ENCODE data around the gene CACNA1C. TPM values are rescaled to one million over a fixed set of nuclear protein-coding genes. Genes with fewer than 3 reads are reported as not detected.

Gene CACNA1C
- total RNA-seq, 2 experiments from 2014 or later = 0.05 to 0.08 TPM

- no peaks in the 10 kb centered on the region for H3K4me1 Mint-ChIP-seq (ENCODE audit: low read depth)
- no peak overlapping the region for H3K27ac Mint-ChIP-seq
- no peaks in the 10 kb centered on the region for H3K9me3 ChIP-seq (ENCODE audit: control insufficient read depth in 1 of 2, insufficient read depth in 1 of 2, low read length in 2 of 2)
- H3K4me1 ChIP-seq (ENCODE audit: insufficient read depth, low read length) = no peaks in the 10 kb centered on the region
- no peaks in the 10 kb centered on the region for H3K36me3 ChIP-seq (ENCODE audit: insufficient read depth, low read length)
- no peak overlapping the region for H3K4me3 Mint-ChIP-seq
- peaks cover 10% of the 10 kb centered on the region for H3K27me3 Mint-ChIP-seq
- no peaks in the 10 kb centered on the region for H3K9me3 Mint-ChIP-seq
- DNase-seq = no peak
- POLR2A ChIA-PET = no interaction called here
- intact Hi-C loops (cut with DNase I, micrococcal nuclease) = no loop called here
- H3K27ac ChIP-seq (ENCODE audit: low read depth in 1 of 2, low read length in 2 of 2) = no peak overlapping the region
- TF ChIP-seq CTCF (IDR thresholded peaks at IDR 0.05) = no peak
- no peaks in the 10 kb centered on the region for H3K27me3 ChIP-seq (ENCODE audit: control insufficient read depth in 1 of 2, insufficient read depth in 2 of 2, low read length in 2 of 2)
- no peak overlapping the region for H3K4me3 ChIP-seq (ENCODE audit: low read length)
- no peaks in the 10 kb centered on the region for H3K36me3 Mint-ChIP-seq (ENCODE audit: low read depth)
- ATAC-seq (ENCODE audit: poor library complexity) = no peak
- CTCF ChIA-PET = no interaction called here
Measured at GRCh38 chr12:2352203-2352602, 299.4 kb downstream of the CACNA1C start.

- H3K27me3 ChIP-seq (ENCODE audit: control insufficient read depth in 1 of 2, insufficient read depth in 2 of 2, low read length in 2 of 2) = no peaks in the 10 kb centered on the region
- intact Hi-C loops (cut with DNase I, micrococcal nuclease) = no loop called here
- H3K27ac Mint-ChIP-seq = no peak overlapping the region
Measured at GRCh38 chr12:2353281-2353680, 300.5 kb downstream of the CACNA1C start.

GRCh38 chr12:2353691-2354090, 300.9 kb downstream of the CACNA1C start:
- no peaks in the 10 kb centered on the region for H3K27me3 ChIP-seq (ENCODE audit: control insufficient read depth in 1 of 2, insufficient read depth in 2 of 2, low read length in 2 of 2)
- peaks cover 8% of the 10 kb centered on the region for H3K4me1 ChIP-seq (ENCODE audit: insufficient read depth, low read length)
- Mint-ChIP-seq H3K36me3 (ENCODE audit: low read depth) (no peaks in the 10 kb centered on the region), H3K4me1 (ENCODE audit: low read depth) (peaks cover 10% of the 10 kb centered on the region), H3K9me3 (no peaks in the 10 kb centered on the region), H3K27ac (no peak overlapping the region), H3K4me3 (no peak overlapping the region), H3K27me3 (peaks cover 10% of the 10 kb centered on the region)
- no peak for ATAC-seq (ENCODE audit: poor library complexity)
- no peaks in the 10 kb centered on the region for H3K36me3 ChIP-seq (ENCODE audit: insufficient read depth, low read length)
- DNase-seq = no peak
- no peak overlapping the region for H3K4me3 ChIP-seq (ENCODE audit: low read length)
- ChIA-PET CTCF (no interaction called here), POLR2A (interaction anchor here (0.7 kb wide), 1 partner anchor 41 kb away, joined by 3 read pairs; no protein-coding TSS in a partner anchor)
- H3K9me3 ChIP-seq (ENCODE audit: control insufficient read depth in 1 of 2, insufficient read depth in 1 of 2, low read length in 2 of 2) = no peaks in the 10 kb centered on the region
- H3K27ac ChIP-seq (ENCODE audit: low read depth in 1 of 2, low read length in 2 of 2) = no peak overlapping the region
- no peak for TF ChIP-seq CTCF (IDR thresholded peaks at IDR 0.05)
- intact Hi-C loops (cut with DNase I, micrococcal nuclease) = no loop called here

More at GRCh38 chr12:2353281-2353680, 300.5 kb downstream of the CACNA1C start:
- POLR2A ChIA-PET = interaction anchor here (0.7 kb wide), 1 partner anchor 41 kb away, joined by 3 read pairs; no protein-coding TSS in a partner anchor
- Histone ChIP-seq H3K36me3 (ENCODE audit: insufficient read depth, low read length) (no peaks in the 10 kb centered on the region), H3K27ac (ENCODE audit: low read depth in 1 of 2, low read length in 2 of 2) (no peak overlapping the region), H3K4me1 (ENCODE audit: insufficient read depth, low read length) (peaks cover 4% of the 10 kb centered on the region), H3K4me3 (ENCODE audit: low read length) (no peak overlapping the region), H3K9me3 (ENCODE audit: control insufficient read depth in 1 of 2, insufficient read depth in 1 of 2, low read length in 2 of 2) (no peaks in the 10 kb centered on the region)
- Mint-ChIP-seq H3K36me3 (ENCODE audit: low read depth) (no peaks in the 10 kb centered on the region), H3K9me3 (no peaks in the 10 kb centered on the region), H3K27me3 (peaks cover 10% of the 10 kb centered on the region), H3K4me3 (no peak overlapping the region), H3K4me1 (ENCODE audit: low read depth) (peaks cover 5% of the 10 kb centered on the region)
- ATAC-seq (ENCODE audit: poor library complexity) (no peak), DNase-seq (no peak)
- CTCF ChIA-PET = no interaction called here
- TF ChIP-seq CTCF (IDR thresholded peaks at IDR 0.05) = no peak

Data from CD4-positive, alpha-beta T cell (primary cell).